Activated CD4-positive, alpha-beta memory T cell treated with anti-CD3 and anti-CD28 coated beads, Interleukin-2, amount 10 ng/mL, durations not matched to agents 7 days and 5 days (primary cell): Measurements from ENCODE around the gene S100A10. TPM values are rescaled to one million over a fixed set of nuclear protein-coding genes. Genes with fewer than 3 reads are reported as not detected.

Experiments
- CTCF ChIA-PET: fragments of 350-600 bp; sonication (Branson Sonifier 250); formaldehyde crosslinking; loops from one replicate; lab custom pipeline; 2021; ENCODE audit warnings: antibody characterized with exemption, inconsistent platforms; lab: Charles Lee
- POLR2A ChIA-PET: fragments of 350-600 bp; sonication (Branson Sonifier 250); formaldehyde crosslinking; loops from one replicate; lab custom pipeline; 2021; ENCODE audit warnings: antibody characterized with exemption; lab: Charles Lee
- DNase-seq: peaks from one replicate; pipeline ENCODE4 v3.0.0-alpha.2; 2020
- H3K27ac Mint-ChIP-seq: one replicate; pipeline ENCODE4 v1.8.0; 2021; ENCODE audit warnings: mild to moderate bottlenecking, mixed read lengths
- H3K27me3 Mint-ChIP-seq: one replicate; pipeline ENCODE4 v1.8.0; 2021; ENCODE audit warnings: mixed read lengths
- H3K36me3 Mint-ChIP-seq: one replicate; pipeline ENCODE4 v1.8.0; 2021; ENCODE audit warnings: low read depth, mixed read lengths
- H3K4me1 Mint-ChIP-seq: one replicate; pipeline ENCODE4 v1.8.0; 2021; ENCODE audit warnings: mixed read lengths
- H3K4me3 Mint-ChIP-seq: one replicate; pipeline ENCODE4 v1.8.0; 2021; ENCODE audit warnings: mild to moderate bottlenecking, mixed read lengths
- H3K9me3 Mint-ChIP-seq: one replicate; pipeline ENCODE4 v1.8.0; 2021; ENCODE audit warnings: mixed read lengths
- total RNA-seq, 2 experiments: library from RNA; stranded (reverse); gene quantifications; one replicate each; pipeline ENCODE4 v1.2.3, GENCODE V29; 2021

The S100A10 gene
- total RNA-seq, 2 experiments from 2014 or later, result 631 to 641 TPM

GRCh38 chr1:151993084-151993733 lies 450 bp downstream of the S100A10 start:
- Mint-ChIP-seq H3K36me3 (peaks cover 45% of the 10 kb centered on the region), H3K27ac (peak overlapping the region; percentile 98), H3K27me3 (no peaks in the 10 kb centered on the region), H3K9me3 (no peaks in the 10 kb centered on the region), H3K4me1 (peaks cover 60% of the 10 kb centered on the region), H3K4me3 (peak overlapping the region; percentile 91)
- ChIA-PET POLR2A (interaction anchor here (0.6 to 5.7 kb wide), 14 partner anchors 9 to 594 kb away, joined by 3 to 71 read pairs (median 4); partner anchors contain the start of gene PSMB4), CTCF (interaction anchor here (0.9 to 2.9 kb wide), 6 partner anchors 8 to 89 kb away, joined by 3 to 22 read pairs (median 3); no protein-coding TSS in a partner anchor)
- DNase-seq, result peak; percentile 51

- Mint-ChIP-seq H3K36me3 (peaks cover 50% of the 10 kb centered on the region), H3K27me3 (no peaks in the 10 kb centered on the region), H3K9me3 (no peaks in the 10 kb centered on the region), H3K4me1 (peaks cover 66% of the 10 kb centered on the region), H3K4me3 (peak overlapping the region; percentile 91), H3K27ac (peak overlapping the region; percentile 98)
- DNase-seq, result peak; percentile 42
- POLR2A ChIA-PET, result interaction anchor here (0.6 to 5.7 kb wide), 15 partner anchors 9 to 593 kb away, joined by 3 to 71 read pairs (median 4); partner anchors contain the start of gene PSMB4
- CTCF ChIA-PET, result interaction anchor here (0.9 to 2.9 kb wide), 7 partner anchors 9 to 88 kb away, joined by 3 to 22 read pairs (median 3); no protein-coding TSS in a partner anchor
These were observed 1.2 kb downstream of the S100A10 start for GRCh38 chr1:151992303-151993083.

- POLR2A ChIA-PET, result interaction anchor here (0.6 to 5.7 kb wide), 12 partner anchors 11 to 592 kb away, joined by 3 to 71 read pairs (median 6); partner anchors contain the start of gene PSMB4
- Mint-ChIP-seq H3K4me3 (peak overlapping the region; percentile 91), H3K27ac (peak overlapping the region; percentile 98)
These were observed 1.9 kb downstream of the S100A10 start for GRCh38 chr1:151991663-151992302.

GRCh38 chr1:151990856-151991198 lies 2.8 kb downstream of the S100A10 start:
- Mint-ChIP-seq H3K27ac (no peak overlapping the region), H3K4me3 (no peak overlapping the region), H3K9me3 (no peaks in the 10 kb centered on the region), H3K4me1 (peaks cover 79% of the 10 kb centered on the region), H3K27me3 (no peaks in the 10 kb centered on the region), H3K36me3 (peaks cover 61% of the 10 kb centered on the region)
- ChIA-PET CTCF (interaction anchor here (1.2 to 3.2 kb wide), 7 partner anchors 7 to 44 kb away, joined by 3 to 24 read pairs (median 8); no protein-coding TSS in a partner anchor), POLR2A (interaction anchor here (1.0 to 5.7 kb wide), 2 partner anchors 10 to 15 kb away, joined by 7 to 71 read pairs; no protein-coding TSS in a partner anchor)
- DNase-seq, result no peak

More at GRCh38 chr1:151991663-151992302, 1.9 kb downstream of the S100A10 start:
- no peak for DNase-seq
- CTCF ChIA-PET, result interaction anchor here (1.2 to 2.9 kb wide), 4 partner anchors 8 to 24 kb away, joined by 3 to 22 read pairs (median 6); no protein-coding TSS in a partner anchor
- Mint-ChIP-seq H3K9me3 (no peaks in the 10 kb centered on the region), H3K36me3 (peaks cover 53% of the 10 kb centered on the region), H3K4me1 (peaks cover 70% of the 10 kb centered on the region), H3K27me3 (no peaks in the 10 kb centered on the region)

- CTCF ChIA-PET, result interaction anchor here (1.2 to 3.2 kb wide), 8 partner anchors 10 to 81 kb away, joined by 3 to 24 read pairs (median 3); partner anchors contain the start of gene THEM4
- Mint-ChIP-seq H3K27ac (peak overlapping the region; percentile 71), H3K27me3 (no peaks in the 10 kb centered on the region), H3K4me3 (peak overlapping the region; percentile 37), H3K9me3 (no peaks in the 10 kb centered on the region), H3K4me1 (peaks cover 82% of the 10 kb centered on the region), H3K36me3 (peaks cover 67% of the 10 kb centered on the region)
- DNase-seq, result no peak
- POLR2A ChIA-PET, result interaction anchor here (0.9 to 2.0 kb wide), 4 partner anchors 14 to 57 kb away, joined by 3 to 7 read pairs (median 4); no protein-coding TSS in a partner anchor
These were observed 3.4 kb downstream of the S100A10 start for GRCh38 chr1:151990058-151990855.

- H3K9me3 Mint-ChIP-seq, result no peaks in the 10 kb centered on the region
- peak; percentile 66 for DNase-seq
- peaks cover 76% of the 10 kb centered on the region for H3K36me3 Mint-ChIP-seq
- H3K27ac Mint-ChIP-seq, result peak overlapping the region; percentile 71
- peaks cover 85% of the 10 kb centered on the region for H3K4me1 Mint-ChIP-seq
- CTCF ChIA-PET, result interaction anchor here (0.6 to 3.2 kb wide), 9 partner anchors 10 to 101 kb away, joined by 3 to 24 read pairs (median 3); partner anchors contain the start of gene THEM4
- POLR2A ChIA-PET, result interaction anchor here (0.9 to 2.0 kb wide), 6 partner anchors 11 to 56 kb away, joined by 3 to 5 read pairs (median 4); no protein-coding TSS in a partner anchor
- H3K27me3 Mint-ChIP-seq, result no peaks in the 10 kb centered on the region
- H3K4me3 Mint-ChIP-seq, result peak overlapping the region; percentile 14
These were observed 4.3 kb downstream of the S100A10 start for GRCh38 chr1:151989211-151989862.

GRCh38 chr1:151988405-151988923 lies 5.2 kb downstream of the S100A10 start:
- peaks cover 85% of the 10 kb centered on the region for H3K36me3 Mint-ChIP-seq
- H3K27ac Mint-ChIP-seq, result no peak overlapping the region
- no peak overlapping the region for H3K4me3 Mint-ChIP-seq
- peaks cover 91% of the 10 kb centered on the region for H3K4me1 Mint-ChIP-seq
- H3K27me3 Mint-ChIP-seq, result no peaks in the 10 kb centered on the region
- DNase-seq, result no peak
- CTCF ChIA-PET, result interaction anchor here (1.1 to 3.2 kb wide), 4 partner anchors 8 to 21 kb away, joined by 3 to 24 read pairs (median 12); no protein-coding TSS in a partner anchor
- H3K9me3 Mint-ChIP-seq, result no peaks in the 10 kb centered on the region
- POLR2A ChIA-PET, result interaction anchor here (1.2 to 2.0 kb wide), 5 partner anchors 10 to 43 kb away, joined by 3 to 6 read pairs (median 5); no protein-coding TSS in a partner anchor

GRCh38 chr1:151986501-151987190 lies 7.0 kb downstream of the S100A10 start:
- no peak for DNase-seq
- ChIA-PET CTCF (interaction anchor here (0.6 to 2.8 kb wide), 9 partner anchors 10 to 535 kb away, joined by 3 to 20 read pairs (median 4); no protein-coding TSS in a partner anchor), POLR2A (interaction anchor here (0.9 to 1.0 kb wide), 2 partner anchors 9 to 17 kb away, joined by 3 to 4 read pairs; no protein-coding TSS in a partner anchor)
- Mint-ChIP-seq H3K27ac (peak overlapping the region; percentile 9), H3K36me3 (peaks cover 86% of the 10 kb centered on the region), H3K4me1 (peaks cover 84% of the 10 kb centered on the region), H3K9me3 (no peaks in the 10 kb centered on the region), H3K27me3 (no peaks in the 10 kb centered on the region), H3K4me3 (no peak overlapping the region)

GRCh38 chr1:151985768-151986167 lies 7.9 kb downstream of the S100A10 start:
- Mint-ChIP-seq H3K27ac (peak overlapping the region; percentile 47), H3K4me3 (no peak overlapping the region)
- CTCF ChIA-PET, result interaction anchor here (0.9 to 2.9 kb wide), 4 partner anchors 11 to 18 kb away, joined by 3 to 17 read pairs (median 4); no protein-coding TSS in a partner anchor

GRCh38 chr1:151985270-151985669 lies 8.4 kb downstream of the S100A10 start:
- DNase-seq, result no peak
- Mint-ChIP-seq H3K36me3 (peaks cover 88% of the 10 kb centered on the region), H3K27me3 (no peaks in the 10 kb centered on the region), H3K9me3 (no peaks in the 10 kb centered on the region), H3K27ac (peak overlapping the region; percentile 76), H3K4me3 (no peak overlapping the region), H3K4me1 (peaks cover 71% of the 10 kb centered on the region)
- CTCF ChIA-PET, result interaction anchor here (0.9 to 2.9 kb wide), 4 partner anchors 11 to 18 kb away, joined by 3 to 17 read pairs (median 8); no protein-coding TSS in a partner anchor
- POLR2A ChIA-PET, result interaction anchor here (1.4 to 10.7 kb wide), 5 partner anchors 8 to 50 kb away, joined by 3 to 71 read pairs (median 6); partner anchors contain the start of genes S100A10 and S100A11

More at GRCh38 chr1:151985768-151986167, 7.9 kb downstream of the S100A10 start:
- Mint-ChIP-seq H3K27me3 (no peaks in the 10 kb centered on the region), H3K36me3 (peaks cover 88% of the 10 kb centered on the region), H3K9me3 (no peaks in the 10 kb centered on the region), H3K4me1 (peaks cover 76% of the 10 kb centered on the region)
- POLR2A ChIA-PET, result interaction anchor here (1.4 to 10.7 kb wide), 3 partner anchors 8 to 36 kb away, joined by 3 to 71 read pairs (median 6); partner anchors contain the start of gene S100A10
- DNase-seq, result no peak
